ENCODE data around the gene GBF1. TPM values are rescaled to one million over a fixed set of nuclear protein-coding genes. Genes with fewer than 3 reads are reported as not detected.

The GBF1 gene
- total RNA-seq, 4 donors from 2014 or later = 31.4 to 64.2 (median 58.7) TPM

- intact Hi-C loops (cut with DNase I; ENCODE audit: low total_unique reads) = no loop called here
- Histone ChIP-seq H3K27me3 (peaks cover 26 to 27% (median 27%) of the 10 kb centered on the region in 3 donors), H3K9me3 (no peaks in the 10 kb centered on the region), H3K27ac (no peak overlapping the region), H3K36me3 (peaks cover 0 to 23% of the 10 kb centered on the region in 2 donors), H3K4me1 (no peaks in the 10 kb centered on the region), H3K4me3 (no peak overlapping the region)
- DNase-seq = no peak
- TF ChIP-seq POLR2A (IDR thresholded peaks at IDR 0.05) (no peak), CTCF (IDR thresholded peaks at IDR 0.05 in 4 of 5, conservative IDR thresholded peaks at IDR 0.05 in 1 of 5) (no peak)
- no peak for ATAC-seq
- in situ Hi-C loops (cut with MboI; ENCODE audit: low sequenced_read_pairs in 4 of 4) = no loop called here
Observed at GRCh38 chr10:102405108-102405571, 159.8 kb downstream of the GBF1 start.

GRCh38 chr10:102405632-102406031 is 160.3 kb downstream of the GBF1 start:
- ATAC-seq (no peak), DNase-seq (no peak)
- H3K36me3 ChIP-seq = peaks cover 0 to 21% of the 10 kb centered on the region in 2 donors
- H3K27ac ChIP-seq = no peak overlapping the region
- in situ Hi-C loops (cut with MboI; ENCODE audit: low sequenced_read_pairs in 4 of 4) = no loop called here
- no peaks in the 10 kb centered on the region for H3K9me3 ChIP-seq
- H3K4me3 ChIP-seq = no peak overlapping the region
- H3K27me3 ChIP-seq = peaks cover 31 to 32% (median 32%) of the 10 kb centered on the region in 3 donors
- no peak for TF ChIP-seq POLR2A (IDR thresholded peaks at IDR 0.05)
- TF ChIP-seq CTCF (IDR thresholded peaks at IDR 0.05 in 4 of 5, conservative IDR thresholded peaks at IDR 0.05 in 1 of 5) = no peak
- no peaks in the 10 kb centered on the region for H3K4me1 ChIP-seq
- intact Hi-C loops (cut with DNase I; ENCODE audit: low total_unique reads) = no loop called here

- intact Hi-C loops (cut with DNase I; ENCODE audit: low total_unique reads) = no loop called here
- DNase-seq (no peak), ATAC-seq (no peak)
- no peak overlapping the region for H3K4me3 ChIP-seq
- no peak for TF ChIP-seq POLR2A (IDR thresholded peaks at IDR 0.05)
- no peak for TF ChIP-seq CTCF (IDR thresholded peaks at IDR 0.05 in 4 of 5, conservative IDR thresholded peaks at IDR 0.05 in 1 of 5)
- no peak overlapping the region for H3K27ac ChIP-seq
- in situ Hi-C loops (cut with MboI; ENCODE audit: low sequenced_read_pairs in 4 of 4) = no loop called here
- H3K9me3 ChIP-seq = no peaks in the 10 kb centered on the region
- H3K27me3 ChIP-seq = peaks cover 41 to 44% (median 44%) of the 10 kb centered on the region in 3 donors
- H3K4me1 ChIP-seq = no peaks in the 10 kb centered on the region
- peaks cover 0 to 9% of the 10 kb centered on the region in 2 donors for H3K36me3 ChIP-seq
Observed at GRCh38 chr10:102406815-102407214, 161.5 kb downstream of the GBF1 start.

GRCh38 chr10:102407425-102408130 is 162.2 kb downstream of the GBF1 start:
- TF ChIP-seq POLR2A (IDR thresholded peaks at IDR 0.05) (no peak), CTCF (IDR thresholded peaks at IDR 0.05 in 4 of 5, conservative IDR thresholded peaks at IDR 0.05 in 1 of 5) (no peak)
- DNase-seq = no peak
- intact Hi-C loops (cut with DNase I; ENCODE audit: low total_unique reads) = no loop called here
- no peaks in the 10 kb centered on the region for H3K9me3 ChIP-seq
- H3K4me3 ChIP-seq = no peak overlapping the region
- ATAC-seq = no peak
- H3K27ac ChIP-seq = no peak overlapping the region
- H3K36me3 ChIP-seq = peaks cover 0 to 2% of the 10 kb centered on the region in 2 donors
- H3K4me1 ChIP-seq = no peaks in the 10 kb centered on the region
- peaks cover 49 to 51% (median 51%) of the 10 kb centered on the region in 3 donors for H3K27me3 ChIP-seq
- in situ Hi-C loops (cut with MboI; ENCODE audit: low sequenced_read_pairs in 4 of 4) = no loop called here

Measured in gastrocnemius medialis (tissue), 4 donors.